HepG2 (cell line): Measurements from ENCODE around the gene LRRC8E. TPM values are rescaled to one million over a fixed set of nuclear protein-coding genes. Genes with fewer than 3 reads are reported as not detected.

ENCODE experiments used
- ATAC-seq: fragments of 200-7000 bp; cut with Tn5 transposase; 3 replicates; pipeline ENCODE4 v1.9.1; 2020; ENCODE audit warnings: mild to moderate bottlenecking, moderate library complexity
- BruUV-seq: library from RNA; stranded (reverse); fragments of 400-500 nt; replicated peaks from 2 replicates; lab custom pipeline; 2021; lab: Mats Ljungman, UMichigan
- CTCF ChIA-PET: fragments of 300-600 bp; formaldehyde crosslinking; extraction: SDS; loops from one replicate; lab custom pipeline; 2021; ENCODE audit warnings: low total read pairs, inconsistent platforms, low intra/inter-chr PET ratio; lab: Yijun Ruan, JAX
- POLR2A ChIA-PET: fragments of 350-600 bp; sonication (Branson Sonifier 250); formaldehyde crosslinking; loops from one replicate; lab custom pipeline; 2020; ENCODE audit warnings: antibody characterized with exemption, inconsistent platforms; lab: Yijun Ruan, JAX
- DNase-seq: peaks from one replicate; pipeline ENCODE4 v3.0.0-alpha.2; 2015; ENCODE audit warnings: low spot score
- FAIRE-seq: peaks from 3 replicates; lab custom pipeline; 2011; peaks lifted over from hg19 to GRCh38; lab: Jason Lieb, UNC
- H2AFZ ChIP-seq: one replicate; pipeline ENCODE4 v1.6.1; 2011; ENCODE audit warnings: low read length, inconsistent platforms
- H3K27ac ChIP-seq: fragments of 300-600 bp; 3 replicates; pipeline ENCODE4 v1.8.0; 2011; ENCODE audit warnings: mixed run types, mild to moderate bottlenecking, mixed read lengths, low read length, inconsistent platforms; ENCODE audit not compliant: insufficient read depth; ENCODE audit errors: extremely low read length
- H3K27me3 ChIP-seq, 2 experiments: fragments of 200-600 bp in 1 of 2; 2 replicates in 1 of 2; 3 replicates in 1 of 2; pipeline versions ENCODE4 v1.6.0 to v1.8.0; 2011; ENCODE audit warnings: low read length in 2 of 2, mild to moderate bottlenecking in 2 of 2, moderate library complexity in 2 of 2, inconsistent platforms in 1 of 2; ENCODE audit not compliant: insufficient read depth in 2 of 2, control insufficient read depth in 1 of 2
- H3K36me3 ChIP-seq, 2 experiments: fragments of 200-600 bp in 1 of 2; replicated peaks in 1 of 2; 2 replicates in 1 of 2; 3 replicates in 1 of 2; pipeline versions ENCODE4 v1.5.1 to v1.8.0; 2011; ENCODE audit warnings: low read length in 2 of 2, inconsistent platforms in 1 of 2; ENCODE audit not compliant: insufficient read depth in 2 of 2, control insufficient read depth in 1 of 2
- H3K4me1 ChIP-seq: 2 replicates; pipeline ENCODE4 v1.5.1; 2012; ENCODE audit warnings: low read length, inconsistent platforms; ENCODE audit not compliant: insufficient read depth
- H3K4me2 ChIP-seq: 2 replicates; pipeline ENCODE4 v1.6.0; 2011; ENCODE audit warnings: low read depth, low read length, inconsistent platforms
- H3K4me3 ChIP-seq, 3 experiments: fragments of 200-600 bp in 1 of 3; sonication (generic), shearing (Covaris generic) in 1 of 3; replicated peaks in 1 of 3; 2 replicates each; pipeline ENCODE4 v1.5.1; 2011 to 2016; ENCODE audit warnings: low read length in 3 of 3, inconsistent platforms in 2 of 3, low read depth in 2 of 3, mild to moderate bottlenecking in 2 of 3, control low read depth in 1 of 3, mixed read lengths in 1 of 3; ENCODE audit not compliant: insufficient read depth in 1 of 3
- H3K79me2 ChIP-seq: one replicate; pipeline ENCODE4 v1.6.1; 2011; ENCODE audit warnings: low read length, inconsistent platforms; ENCODE audit not compliant: insufficient read depth
- H3K9ac ChIP-seq: 2 replicates; pipeline ENCODE4 v1.6.0; 2011; ENCODE audit warnings: mild to moderate bottlenecking, low read depth, low read length, inconsistent platforms; ENCODE audit not compliant: insufficient read depth
- H3K9me3 ChIP-seq: 2 replicates; pipeline ENCODE4 v1.5.1; 2012; ENCODE audit warnings: mild to moderate bottlenecking, low read length
- H4K20me1 ChIP-seq: 2 replicates; pipeline ENCODE4 v1.6.0; 2011; ENCODE audit warnings: inconsistent platforms, mild to moderate bottlenecking, low read length, moderate library complexity; ENCODE audit not compliant: insufficient read depth
- ARHGAP35 ChIP-seq: sonication (generic); formaldehyde crosslinking; IDR thresholded peaks from 2 replicates; pipeline ENCODE4 v1.9.0; 2022; ENCODE audit warnings: mild to moderate bottlenecking, inconsistent platforms, moderate library complexity, missing genetic modification reagents, borderline replicate concordance
- FOXO1 ChIP-seq: sonication (generic); formaldehyde crosslinking; IDR thresholded peaks from 2 replicates; pipeline ENCODE4 v1.4.0; 2020; ENCODE audit warnings: missing genetic modification reagents
- HES4 ChIP-seq: sonication (generic); formaldehyde crosslinking; IDR thresholded peaks from 2 replicates; pipeline ENCODE4 v1.9.0; 2021; ENCODE audit warnings: mild to moderate bottlenecking, missing genetic modification reagents, borderline replicate concordance
- HMG20B ChIP-seq: conservative IDR thresholded peaks from 2 replicates; pipeline ENCODE4 v1.6.1; 2016; ENCODE audit warnings: missing genetic modification reagents, missing compliant biosample characterization
- NCOA1 ChIP-seq: sonication (generic); formaldehyde crosslinking; IDR thresholded peaks from 2 replicates; pipeline ENCODE4 v1.9.0; 2021; ENCODE audit warnings: missing genetic modification reagents
- RBM39 ChIP-seq: fragments of 200-400 bp; formaldehyde crosslinking; IDR thresholded peaks from one replicate; pipeline ENCODE4 v1.6.1; 2018; ENCODE audit warnings: antibody characterized with exemption, mild to moderate bottlenecking, low read depth, low read length; ENCODE audit not compliant: poor library complexity, severe bottlenecking
- REPIN1 ChIP-seq: sonication (generic); formaldehyde crosslinking; IDR thresholded peaks from 2 replicates; pipeline ENCODE4 v1.8.0; 2022; ENCODE audit warnings: missing genetic modification reagents, low read depth, mild to moderate bottlenecking, borderline replicate concordance
- TSC22D2 ChIP-seq: sonication (generic); formaldehyde crosslinking; IDR thresholded peaks from 2 replicates; pipeline ENCODE4 v1.5.1; 2020; ENCODE audit warnings: missing genetic modification reagents, mild to moderate bottlenecking, borderline replicate concordance
- ZC3H13 ChIP-seq: sonication (generic); formaldehyde crosslinking; IDR thresholded peaks from 2 replicates; pipeline ENCODE4 v1.8.1; 2023; ENCODE audit warnings: mild to moderate bottlenecking, missing genetic modification reagents, moderate library complexity
- ZNF343 ChIP-seq: sonication (generic); formaldehyde crosslinking; IDR thresholded peaks from 2 replicates; pipeline ENCODE4 v1.4.0; 2020; ENCODE audit warnings: mild to moderate bottlenecking, missing genetic modification reagents
- ZNF382 ChIP-seq: sonication (generic); formaldehyde crosslinking; IDR thresholded peaks from 2 replicates; pipeline ENCODE4 v1.5.0; 2020; ENCODE audit warnings: missing genetic modification reagents, mild to moderate bottlenecking, borderline replicate concordance
- ZNF556 ChIP-seq: sonication (generic); formaldehyde crosslinking; IDR thresholded peaks from 2 replicates; pipeline ENCODE4 v1.4.0; 2020; ENCODE audit warnings: mild to moderate bottlenecking, missing genetic modification reagents, borderline replicate concordance
- ZNF652 ChIP-seq: IDR thresholded peaks from 2 replicates; pipeline ENCODE4 v1.6.1; 2016; ENCODE audit warnings: low read depth, borderline replicate concordance
- ZNF773 ChIP-seq: sonication (generic); formaldehyde crosslinking; IDR thresholded peaks from 2 replicates; pipeline ENCODE4 v1.4.0; 2020; ENCODE audit warnings: missing genetic modification reagents, borderline replicate concordance
- WGBS: methylation state at CpG from one replicate; pipeline ENCODE4 v1.1.6; 2017; ENCODE audit warnings: low lambda C conversion rate; 5-methylcytosine and 5-hydroxymethylcytosine counted together
- in situ Hi-C: cut with HindIII; loops from 2 replicates; pipeline ENCODE4 v1.10.0; 2017; ENCODE audit warnings: low pct_unique_long_range_greater_than_20kb; ENCODE audit not compliant: extremely low pct_ligation_motif_present
- intact Hi-C: fragments of 100-400 bp; cut with micrococcal nuclease; formaldehyde crosslinking; loops from one replicate; pipeline ENCODE4 v1.10.0; 2022; ENCODE audit not compliant: unreplicated experiment
- polyA plus RNA-seq, 8 experiments: library from polyadenylated mRNA; depleted of rRNA in 3 of 8; stranded (reverse) in 7 of 8; unstranded in 1 of 8; fragments of >200 nt; fragmentation: Illumina TruSeq in 4 of 8; extraction: Trizol in 4 of 8; gene quantifications; 2 replicates each; pipeline versions ENCODE4 v1.2.1 to v1.2.3, GENCODE V29; 2011 to 2016; ENCODE audit warnings: low read depth in 4 of 8, missing spikeins in 1 of 8, mixed read lengths in 1 of 8; ENCODE audit not compliant: insufficient read depth in 1 of 8
- total RNA-seq, 5 experiments: library from RNA; depleted of rRNA; stranded (reverse); fragments of >200 nt; fragmentation: Illumina TruSeq; extraction: Trizol; gene quantifications; 2 replicates each; pipeline ENCODE4 v1.2.3, GENCODE V29; 2016; ENCODE audit warnings: low read depth in 1 of 5
- TF ChIP-seq, protein P1 (sequence below): fragments of 450-650 bp; IDR thresholded peaks from 2 replicates; pipeline ENCODE4 v1.6.1; 2017
- TF ChIP-seq, protein P2 (sequence below): sonication (generic); formaldehyde crosslinking; IDR thresholded peaks from 2 replicates; pipeline ENCODE4 v1.4.0; 2020; ENCODE audit warnings: missing genetic modification reagents, mild to moderate bottlenecking, borderline replicate concordance

LRRC8E gene
- total and polyA plus RNA-seq, 2 of the 13 experiments (the other 11 are each of a cell fraction or from before 2014, with no cell fraction given) = 8.0 to 10.3 TPM

DNA sequence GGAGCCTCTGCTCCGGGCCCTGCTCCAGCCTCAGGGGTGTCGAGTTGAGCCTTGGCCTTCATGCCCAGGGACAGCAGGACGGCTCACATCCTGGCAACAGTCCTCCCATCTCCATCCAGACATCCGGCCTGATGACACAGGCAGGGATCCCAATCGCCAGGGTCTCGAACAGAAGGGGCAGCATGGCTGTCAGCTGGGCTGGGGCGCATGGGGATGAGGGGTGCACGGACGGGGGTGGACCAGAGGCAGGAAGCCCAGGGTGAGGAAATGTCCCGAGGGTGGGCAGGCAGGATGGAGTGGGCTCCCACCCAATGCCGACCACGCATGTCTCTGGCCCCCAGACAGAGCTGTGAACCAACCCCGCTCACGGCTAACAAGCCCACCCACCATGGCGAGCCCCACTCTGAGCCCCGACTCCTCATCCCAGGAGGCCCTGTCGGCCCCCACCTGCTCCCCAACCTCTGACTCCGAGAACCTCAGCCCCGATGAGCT, 42.1 kb upstream of the LRRC8E start (continued):
- TF ChIP-seq ZNF556 (CRISPR knock-in tag) = no peak
- no peak for TF ChIP-seq HES4 (CRISPR knock-in tag)
- TF ChIP-seq ZNF343 (CRISPR knock-in tag) = no peak

DNA sequence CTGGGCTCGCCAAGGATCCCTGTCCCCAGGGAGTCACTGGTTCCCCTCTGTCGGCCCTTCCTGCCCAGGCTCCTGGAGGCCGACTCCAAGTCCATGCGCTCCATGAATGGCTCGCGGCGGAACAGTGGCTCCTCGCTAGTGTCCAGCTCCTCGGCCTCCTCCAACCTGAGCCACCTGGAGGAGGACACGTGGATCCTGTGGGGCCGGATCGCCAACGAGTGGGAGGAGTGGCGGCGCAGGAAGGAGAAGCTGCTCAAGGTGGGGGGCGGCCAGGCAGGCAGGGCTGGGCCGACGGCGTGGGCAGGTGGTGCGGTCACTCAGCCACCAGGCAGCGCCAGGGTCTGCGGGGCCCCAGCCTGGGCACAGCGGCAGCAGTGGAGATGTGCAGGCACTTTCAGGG, 40.6 kb upstream of the LRRC8E start:
- Histone ChIP-seq H3K27ac (no peak overlapping the region), H4K20me1 (no peaks in the 10 kb centered on the region), H3K9ac (no peak overlapping the region), H3K4me3 (no peak overlapping the region), H2AFZ (no peak overlapping the region), H3K79me2 (no peaks in the 10 kb centered on the region), H3K4me1 (peaks cover 34% of the 10 kb centered on the region), H3K27me3 (peaks cover 0 to 5% of the 10 kb centered on the region in 2 experiments; a peak in 2 of 5 replicates), H3K9me3 (no peaks in the 10 kb centered on the region), H3K4me2 (no peak overlapping the region), H3K36me3 (no peaks in the 10 kb centered on the region)
- FAIRE-seq (no peak), ATAC-seq (no peak), DNase-seq (no peak)
- 82% methylated on average over 20 of the region's 23 CpGs for WGBS
- intact Hi-C loops (no loop called here), in situ Hi-C loops (no loop called here)
- TF ChIP-seq NCOA1 (CRISPR knock-in tag) (no peak), ZNF773 (CRISPR knock-in tag) (no peak), RBM39 (no peak), ZC3H13 (CRISPR knock-in tag) (no peak), REPIN1 (no peak), FOXO1 (CRISPR knock-in tag) (no peak), ZNF382 (CRISPR knock-in tag) (no peak), ARHGAP35 (CRISPR knock-in tag) (no peak), TSC22D2 (CRISPR knock-in tag) (no peak), ZNF556 (CRISPR knock-in tag) (no peak), ZNF652 (no peak), HMG20B (CRISPR knock-in tag) (no peak)
- TF ChIP-seq, protein P1, sequence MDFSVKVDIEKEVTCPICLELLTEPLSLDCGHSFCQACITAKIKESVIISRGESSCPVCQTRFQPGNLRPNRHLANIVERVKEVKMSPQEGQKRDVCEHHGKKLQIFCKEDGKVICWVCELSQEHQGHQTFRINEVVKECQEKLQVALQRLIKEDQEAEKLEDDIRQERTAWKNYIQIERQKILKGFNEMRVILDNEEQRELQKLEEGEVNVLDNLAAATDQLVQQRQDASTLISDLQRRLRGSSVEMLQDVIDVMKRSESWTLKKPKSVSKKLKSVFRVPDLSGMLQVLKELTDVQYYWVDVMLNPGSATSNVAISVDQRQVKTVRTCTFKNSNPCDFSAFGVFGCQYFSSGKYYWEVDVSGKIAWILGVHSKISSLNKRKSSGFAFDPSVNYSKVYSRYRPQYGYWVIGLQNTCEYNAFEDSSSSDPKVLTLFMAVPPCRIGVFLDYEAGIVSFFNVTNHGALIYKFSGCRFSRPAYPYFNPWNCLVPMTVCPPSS = no peak
- TF ChIP-seq, protein P2, sequence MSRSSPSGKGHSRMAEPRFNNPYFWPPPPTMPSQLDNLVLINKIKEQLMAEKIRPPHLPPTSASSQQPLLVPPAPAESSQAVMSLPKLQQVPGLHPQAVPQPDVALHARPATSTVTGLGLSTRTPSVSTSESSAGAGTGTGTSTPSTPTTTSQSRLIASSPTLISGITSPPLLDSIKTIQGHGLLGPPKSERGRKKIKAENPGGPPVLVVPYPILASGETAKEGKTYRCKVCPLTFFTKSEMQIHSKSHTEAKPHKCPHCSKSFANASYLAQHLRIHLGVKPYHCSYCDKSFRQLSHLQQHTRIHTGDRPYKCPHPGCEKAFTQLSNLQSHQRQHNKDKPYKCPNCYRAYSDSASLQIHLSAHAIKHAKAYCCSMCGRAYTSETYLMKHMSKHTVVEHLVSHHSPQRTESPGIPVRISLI (CRISPR knock-in tag) = no peak
- ChIA-PET CTCF (no interaction called here), POLR2A (no interaction called here)
- no TSS peak for BruUV-seq
